ENCODE measurements around the gene TMEM143.

- TF ChIP-seq, protein P1, sequence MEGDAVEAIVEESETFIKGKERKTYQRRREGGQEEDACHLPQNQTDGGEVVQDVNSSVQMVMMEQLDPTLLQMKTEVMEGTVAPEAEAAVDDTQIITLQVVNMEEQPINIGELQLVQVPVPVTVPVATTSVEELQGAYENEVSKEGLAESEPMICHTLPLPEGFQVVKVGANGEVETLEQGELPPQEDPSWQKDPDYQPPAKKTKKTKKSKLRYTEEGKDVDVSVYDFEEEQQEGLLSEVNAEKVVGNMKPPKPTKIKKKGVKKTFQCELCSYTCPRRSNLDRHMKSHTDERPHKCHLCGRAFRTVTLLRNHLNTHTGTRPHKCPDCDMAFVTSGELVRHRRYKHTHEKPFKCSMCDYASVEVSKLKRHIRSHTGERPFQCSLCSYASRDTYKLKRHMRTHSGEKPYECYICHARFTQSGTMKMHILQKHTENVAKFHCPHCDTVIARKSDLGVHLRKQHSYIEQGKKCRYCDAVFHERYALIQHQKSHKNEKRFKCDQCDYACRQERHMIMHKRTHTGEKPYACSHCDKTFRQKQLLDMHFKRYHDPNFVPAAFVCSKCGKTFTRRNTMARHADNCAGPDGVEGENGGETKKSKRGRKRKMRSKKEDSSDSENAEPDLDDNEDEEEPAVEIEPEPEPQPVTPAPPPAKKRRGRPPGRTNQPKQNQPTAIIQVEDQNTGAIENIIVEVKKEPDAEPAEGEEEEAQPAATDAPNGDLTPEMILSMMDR (IDR thresholded peaks at IDR 0.05 in 2 of 3, conservative IDR thresholded peaks at IDR 0.05 in 1 of 3; ENCODE audit: control insufficient read depth in 2 of 3, extremely low read depth in 1 of 3, insufficient read depth in 1 of 3, low read depth in 3 of 3, low read length in 3 of 3) = no peak
- TF ChIP-seq POLR2A (IDR thresholded peaks at IDR 0.05; ENCODE audit: low read depth, low read length) (no peak), LARP7 (IDR thresholded peaks at IDR 0.05) (no peak), RFX5 (IDR thresholded peaks at IDR 0.05; ENCODE audit: low read depth, low read length) (no peak), SIN3A (IDR thresholded peaks at IDR 0.05; ENCODE audit: low read depth, low read length) (no peak), EP300 (IDR thresholded peaks at IDR 0.05; ENCODE audit: borderline replicate concordance in 1 of 2, control insufficient read depth in 1 of 2, low read depth in 2 of 2, low read length in 2 of 2) (no peak), TCF7 (IDR thresholded peaks at IDR 0.05; ENCODE audit: borderline replicate concordance) (no peak), POLR2AphosphoS5 (IDR thresholded peaks at IDR 0.05; ENCODE audit: low read length) (no peak)
- TF ChIP-seq, protein P2, sequence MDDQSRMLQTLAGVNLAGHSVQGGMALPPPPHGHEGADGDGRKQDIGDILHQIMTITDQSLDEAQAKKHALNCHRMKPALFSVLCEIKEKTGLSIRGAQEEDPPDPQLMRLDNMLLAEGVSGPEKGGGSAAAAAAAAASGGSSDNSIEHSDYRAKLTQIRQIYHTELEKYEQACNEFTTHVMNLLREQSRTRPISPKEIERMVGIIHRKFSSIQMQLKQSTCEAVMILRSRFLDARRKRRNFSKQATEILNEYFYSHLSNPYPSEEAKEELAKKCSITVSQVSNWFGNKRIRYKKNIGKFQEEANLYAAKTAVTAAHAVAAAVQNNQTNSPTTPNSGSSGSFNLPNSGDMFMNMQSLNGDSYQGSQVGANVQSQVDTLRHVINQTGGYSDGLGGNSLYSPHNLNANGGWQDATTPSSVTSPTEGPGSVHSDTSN (IDR thresholded peaks at IDR 0.05; ENCODE audit: insufficient replicate concordance, low read depth, low read length) = no peak
- TF ChIP-seq, protein P3, sequence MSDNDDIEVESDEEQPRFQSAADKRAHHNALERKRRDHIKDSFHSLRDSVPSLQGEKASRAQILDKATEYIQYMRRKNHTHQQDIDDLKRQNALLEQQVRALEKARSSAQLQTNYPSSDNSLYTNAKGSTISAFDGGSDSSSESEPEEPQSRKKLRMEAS (IDR thresholded peaks at IDR 0.05; ENCODE audit: low read depth, low read length) = no peak
Measured at GRCh38 chr19:48346191-48346590, 17.5 kb downstream of the TMEM143 start.

Data from GM12878 (cell line).